ENCODE data around the gene METTL27. TPM values are rescaled to one million over a fixed set of nuclear protein-coding genes. Genes with fewer than 3 reads are reported as not detected.

METTL27 gene
- total and polyA plus RNA-seq, 2 experiments from 2014 or later = 10.1 to 11.0 TPM

DNA sequence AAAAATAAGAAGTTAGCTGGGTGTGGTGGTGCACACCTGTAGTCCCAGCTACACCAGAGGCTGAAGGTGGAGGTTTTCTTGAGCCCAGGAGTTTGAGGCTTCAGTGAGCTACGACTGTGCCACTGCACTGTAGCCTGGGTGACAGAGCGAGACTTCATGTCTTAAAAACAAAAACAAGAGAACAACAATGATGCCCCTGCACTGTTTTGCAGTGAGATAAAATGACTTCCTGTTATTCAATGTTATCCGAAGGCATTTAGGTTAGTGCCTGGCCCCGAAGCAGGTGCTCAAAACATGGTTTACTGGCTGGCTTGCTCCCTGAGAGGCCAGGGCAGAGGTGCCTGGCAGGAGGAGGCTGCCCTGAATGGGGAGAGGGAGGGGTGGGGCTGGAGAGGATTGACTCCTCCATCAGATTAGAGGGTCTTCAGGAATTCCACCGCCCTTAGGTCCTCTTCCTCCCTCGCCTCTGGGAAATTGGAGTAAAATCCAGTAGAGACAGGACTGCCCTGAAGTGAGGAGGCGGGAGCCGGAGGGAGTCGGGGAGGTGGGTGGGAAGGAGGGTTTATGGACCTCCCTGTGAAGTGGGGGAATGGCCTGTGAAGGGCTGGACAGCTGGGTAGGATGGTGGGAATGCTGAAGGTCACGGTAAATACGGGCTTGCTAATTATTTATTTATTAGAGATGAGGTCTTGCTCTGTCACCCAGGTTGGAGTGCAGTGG, 18.3 kb downstream of the METTL27 start:
- no peak overlapping the region for H2AFZ ChIP-seq
- Mint-ChIP-seq H3K4me1 (peaks cover 40% of the 10 kb centered on the region), H3K4me3 (no peak overlapping the region), H3K36me3 (ENCODE audit: low read depth) (no peaks in the 10 kb centered on the region), H3K9me3 (no peaks in the 10 kb centered on the region; the same call in 2 of the 3 replicates), H3K27me3 (ENCODE audit: insufficient read depth, low read depth, poor library complexity) (no peaks in the 10 kb centered on the region), H3K27ac (no peak overlapping the region)
- no peak overlapping the region for H3K4me2 ChIP-seq
- H3K27ac ChIP-seq (ENCODE audit: low read depth) = no peak overlapping the region
- H3F3A ChIP-seq (replicated peaks; ENCODE audit: low read depth) = peaks cover 8% of the 10 kb centered on the region
- no peaks in the 10 kb centered on the region for H3K27me3 ChIP-seq (ENCODE audit: insufficient read depth)
- DNase-seq (ENCODE audit: low spot score) = no peak
- H3K9me2 ChIP-seq (ENCODE audit: insufficient read depth) = no peaks in the 10 kb centered on the region
- TF ChIP-seq, protein P1, sequence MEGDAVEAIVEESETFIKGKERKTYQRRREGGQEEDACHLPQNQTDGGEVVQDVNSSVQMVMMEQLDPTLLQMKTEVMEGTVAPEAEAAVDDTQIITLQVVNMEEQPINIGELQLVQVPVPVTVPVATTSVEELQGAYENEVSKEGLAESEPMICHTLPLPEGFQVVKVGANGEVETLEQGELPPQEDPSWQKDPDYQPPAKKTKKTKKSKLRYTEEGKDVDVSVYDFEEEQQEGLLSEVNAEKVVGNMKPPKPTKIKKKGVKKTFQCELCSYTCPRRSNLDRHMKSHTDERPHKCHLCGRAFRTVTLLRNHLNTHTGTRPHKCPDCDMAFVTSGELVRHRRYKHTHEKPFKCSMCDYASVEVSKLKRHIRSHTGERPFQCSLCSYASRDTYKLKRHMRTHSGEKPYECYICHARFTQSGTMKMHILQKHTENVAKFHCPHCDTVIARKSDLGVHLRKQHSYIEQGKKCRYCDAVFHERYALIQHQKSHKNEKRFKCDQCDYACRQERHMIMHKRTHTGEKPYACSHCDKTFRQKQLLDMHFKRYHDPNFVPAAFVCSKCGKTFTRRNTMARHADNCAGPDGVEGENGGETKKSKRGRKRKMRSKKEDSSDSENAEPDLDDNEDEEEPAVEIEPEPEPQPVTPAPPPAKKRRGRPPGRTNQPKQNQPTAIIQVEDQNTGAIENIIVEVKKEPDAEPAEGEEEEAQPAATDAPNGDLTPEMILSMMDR (conservative IDR thresholded peaks at IDR 0.05; ENCODE audit: low read depth in 2 of 2) = no peak
- TF ChIP-seq CREB1 (CRISPR knock-in tag; IDR thresholded peaks at IDR 0.05; ENCODE audit: low read depth) = no peak
- no peak for TF ChIP-seq ETS1 (IDR thresholded peaks at IDR 0.05)
- TF ChIP-seq NANOG (IDR thresholded peaks at IDR 0.05; ENCODE audit: borderline replicate concordance) = no peak
- no peak for TF ChIP-seq JUNB (IDR thresholded peaks at IDR 0.05; ENCODE audit: unreplicated experiment)
- no peak for TF ChIP-seq ZNF462 (CRISPR knock-in tag; IDR thresholded peaks at IDR 0.05)
- TF ChIP-seq ZNF331 (CRISPR knock-in tag; IDR thresholded peaks at IDR 0.05; ENCODE audit: low read depth) = no peak
- TF ChIP-seq EZH2phosphoT487 (IDR thresholded peaks at IDR 0.05; ENCODE audit: unreplicated experiment) = no peak
- no peak for TF ChIP-seq ZNF114 (CRISPR knock-in tag; IDR thresholded peaks at IDR 0.05)
- TF ChIP-seq REST (IDR thresholded peaks at IDR 0.05; ENCODE audit: unreplicated experiment) = no peak
- TF ChIP-seq POLR2AphosphoS5 (IDR thresholded peaks at IDR 0.05; ENCODE audit: low read depth) = no peak
- no peak for TF ChIP-seq EZH2 (IDR thresholded peaks at IDR 0.05; ENCODE audit: low read depth, unreplicated experiment)
- H3K4me1 ChIP-seq (ENCODE audit: insufficient read depth) = peaks cover 25% of the 10 kb centered on the region
- no peak for ATAC-seq
- no peaks in the 10 kb centered on the region for H4K20me1 ChIP-seq (replicated peaks; ENCODE audit: insufficient read depth)
- no peaks in the 10 kb centered on the region for H3K36me3 ChIP-seq (ENCODE audit: insufficient read depth)
- H3K79me2 ChIP-seq (replicated peaks; ENCODE audit: insufficient read depth) = no peaks in the 10 kb centered on the region
- no peak overlapping the region for H3K4me3 ChIP-seq
